HG03045 (cell line): Measurements from ENCODE around the gene CYTL1.
A peak's percentile ranks its signal among the peaks of the same experiment; 100 is the strongest.
"Not testable (repeated sequence)": the region's sequence is repeated elsewhere in the genome, so short reads cannot be mapped to it uniquely, and the experiment has no call there.

Experiments
- ATAC-seq: cut with Tn5 transposase; IDR thresholded peaks from one replicate; pipeline ENCODE4 v1.9.1; 2021; ENCODE audit warnings: mild to moderate bottlenecking, moderate library complexity; ENCODE audit not compliant: unreplicated experiment

The CYTL1 gene

GRCh38 chr4:5003372-5003857, 15.8 kb downstream of the CYTL1 start:
- no peak for ATAC-seq

- not testable (repeated sequence) for ATAC-seq
Observed at GRCh38 chr4:5001641-5002040, 17.6 kb downstream of the CYTL1 start.

DNA sequence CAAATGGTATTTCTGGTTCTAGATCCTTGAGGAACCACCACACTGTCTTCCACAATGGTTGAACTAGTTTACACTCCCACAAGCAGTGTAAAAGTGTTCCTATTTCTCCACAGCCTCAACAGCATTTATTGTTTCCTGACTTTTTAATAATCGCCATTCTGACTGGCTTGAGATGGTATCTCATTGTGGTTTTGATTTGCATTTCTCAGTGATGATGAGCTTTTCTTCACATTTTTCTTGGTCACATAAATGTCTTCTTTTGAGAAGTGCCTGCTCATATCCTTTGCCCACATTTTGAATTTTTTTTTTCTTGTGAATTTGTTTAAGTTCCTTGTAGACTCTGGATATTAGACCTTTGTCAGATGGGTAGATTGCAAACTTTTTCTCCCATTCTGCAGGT, 22.3 kb downstream of the CYTL1 start:
- not testable (repeated sequence) for ATAC-seq

GRCh38 chr4:4995908-4996265, 23.4 kb downstream of the CYTL1 start:
- ATAC-seq, result no peak

- peak; percentile 68 for ATAC-seq
Observed at GRCh38 chr4:4995103-4995907, 24.0 kb downstream of the CYTL1 start.

GRCh38 chr4:4994312-4995097, 24.8 kb downstream of the CYTL1 start:
- ATAC-seq, result no peak

DNA sequence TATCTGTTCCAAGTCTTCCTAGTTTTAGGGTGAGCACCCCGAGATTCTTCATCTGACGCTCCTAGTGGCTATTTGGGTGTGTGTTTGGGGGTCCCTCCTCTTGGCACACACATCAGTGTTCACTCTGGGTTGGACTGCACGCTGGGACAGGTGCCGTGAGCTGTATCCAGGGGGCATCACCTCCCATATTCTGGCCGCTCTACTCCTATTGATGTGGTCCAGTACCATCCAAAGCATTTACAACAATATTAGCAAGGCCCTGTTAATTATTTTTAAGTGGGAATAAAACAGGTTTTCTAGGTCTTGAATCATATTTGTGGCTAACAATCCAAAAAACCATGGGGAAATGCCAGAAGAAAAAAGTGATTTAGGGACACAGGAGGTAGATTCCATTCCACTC, 26.4 kb downstream of the CYTL1 start:
- ATAC-seq, result no peak

GRCh38 chr4:4991541-4992099, 27.6 kb downstream of the CYTL1 start:
- no peak for ATAC-seq

- no peak for ATAC-seq
Observed at GRCh38 chr4:4990857-4991540, 28.3 kb downstream of the CYTL1 start.

DNA sequence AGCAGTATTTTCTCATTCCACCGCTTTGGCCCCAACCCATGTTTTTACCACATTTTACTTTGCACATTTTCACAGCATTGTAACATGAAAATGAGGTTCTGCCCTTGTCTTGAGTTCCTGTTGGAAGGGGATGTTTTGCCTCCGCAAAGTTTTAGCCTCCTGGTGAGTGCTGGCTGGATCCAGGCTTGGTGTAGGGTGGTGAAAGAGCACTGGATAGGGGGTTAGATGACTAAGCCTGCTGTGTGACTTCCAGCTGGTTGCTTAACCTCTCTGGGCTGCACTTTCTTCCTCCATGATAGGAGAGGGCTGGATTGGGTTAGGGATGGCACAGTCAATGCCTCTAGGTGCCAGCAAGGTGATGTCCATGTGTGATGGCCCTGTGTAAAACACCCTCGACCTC, 28.9 kb downstream of the CYTL1 start:
- no peak for ATAC-seq

GRCh38 chr4:4989083-4989622, 30.1 kb downstream of the CYTL1 start:
- no peak for ATAC-seq

GRCh38 chr4:4987656-4988055, 31.6 kb downstream of the CYTL1 start:
- no peak for ATAC-seq

- no peak for ATAC-seq
Observed at GRCh38 chr4:4986841-4987240, 32.4 kb downstream of the CYTL1 start.

DNA sequence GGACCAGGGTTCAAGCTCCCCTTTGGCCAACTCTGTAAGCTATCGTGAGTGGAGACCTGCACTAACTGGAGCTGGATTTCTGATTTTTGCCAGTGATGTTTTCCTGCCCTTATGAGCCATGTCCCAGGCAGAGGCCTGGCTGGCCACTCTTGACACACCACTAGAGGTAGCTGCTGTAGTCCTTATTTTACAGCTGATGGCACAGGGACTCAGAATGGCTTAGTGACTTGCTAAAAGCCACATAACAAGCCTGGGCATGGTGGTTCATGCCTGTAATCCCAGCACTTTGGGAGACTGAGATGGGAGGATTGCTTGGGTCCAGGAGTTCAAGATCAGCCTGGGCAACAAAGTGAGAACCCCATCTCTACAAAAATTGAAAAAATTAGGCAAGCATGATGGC, 33.4 kb downstream of the CYTL1 start:
- ATAC-seq, result no peak

- no peak for ATAC-seq
Observed at GRCh38 chr4:4985036-4985435, 34.2 kb downstream of the CYTL1 start.

GRCh38 chr4:4984186-4984585, 35.1 kb downstream of the CYTL1 start:
- ATAC-seq, result no peak

DNA sequence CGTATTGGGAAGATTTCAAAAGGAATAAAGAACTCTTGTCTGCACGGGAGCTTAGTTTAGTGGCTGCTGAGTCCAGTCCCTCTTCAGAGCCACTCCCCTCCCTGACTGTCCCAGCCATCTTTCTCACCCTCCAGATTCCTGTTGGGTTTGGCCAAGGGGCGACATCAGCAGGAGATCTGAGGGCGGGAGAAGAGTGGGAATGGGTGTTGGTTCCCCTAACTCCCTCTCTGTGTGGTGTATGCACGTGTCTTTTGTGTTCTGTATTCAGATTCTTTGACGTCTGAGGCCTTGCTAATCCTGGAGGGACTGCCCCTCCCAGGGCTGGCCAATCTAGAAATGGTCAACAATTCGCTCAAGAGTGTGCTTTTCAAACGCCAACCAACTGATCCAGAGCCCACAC, 37.4 kb downstream of the CYTL1 start:
- ATAC-seq, result no peak

GRCh38 chr4:4981427-4981826, 37.8 kb downstream of the CYTL1 start:
- no peak for ATAC-seq

- no peak for ATAC-seq
Observed at GRCh38 chr4:4980621-4981230, 38.5 kb downstream of the CYTL1 start.

DNA sequence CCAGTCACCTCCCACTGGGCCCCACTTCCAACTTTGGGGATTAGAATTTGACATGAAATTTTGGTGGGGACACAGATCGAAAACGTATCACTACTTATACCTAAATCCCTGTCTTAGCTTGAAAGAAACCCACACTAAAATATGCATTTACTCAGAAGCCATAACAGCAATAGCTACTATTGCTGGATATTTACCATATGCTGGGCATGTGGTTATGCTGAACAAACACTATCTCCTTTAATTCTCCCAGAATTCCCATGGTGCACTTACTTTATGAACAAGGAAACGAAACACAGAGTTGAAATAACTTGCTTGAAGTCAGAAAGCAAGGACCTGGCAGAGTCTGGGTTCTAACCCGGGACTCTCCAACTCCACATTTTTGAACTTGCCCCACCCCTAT, 39.3 kb downstream of the CYTL1 start:
- no peak for ATAC-seq

DNA sequence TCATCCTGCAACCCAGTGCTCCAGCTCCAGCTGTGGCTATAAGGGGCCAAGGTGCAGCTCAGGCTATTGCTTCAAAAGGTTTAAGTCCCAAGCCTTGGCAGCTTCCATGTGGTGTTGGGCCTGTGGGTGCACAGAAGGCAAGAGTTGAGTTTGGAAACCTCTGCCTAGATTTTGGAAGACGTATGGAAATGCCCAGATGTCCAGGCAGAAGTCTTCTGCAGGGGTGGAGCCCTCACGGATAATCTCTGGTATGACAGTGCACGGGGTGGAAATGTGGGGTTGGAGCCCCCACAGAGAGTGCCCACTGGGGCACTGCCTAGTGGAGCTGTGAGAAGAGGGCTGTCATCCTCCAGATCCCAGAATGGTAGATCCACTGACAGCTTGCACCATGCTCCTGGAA, 44.5 kb downstream of the CYTL1 start:
- no peak for ATAC-seq
